RKO (cell line): ENCODE measurements around the gene INCENP.

Experiments
- DNase-seq: peaks from one replicate; pipeline ENCODE4 v3.0.0-alpha.2; 2016; ENCODE audit warnings: low spot score

Gene INCENP

GRCh38 chr11:62124186-62125113 is 639 bp downstream of the INCENP start:
- DNase-seq, result peak; percentile 89

GRCh38 chr11:62125316-62125715 is 1.5 kb downstream of the INCENP start:
- DNase-seq, result no peak

- no peak for DNase-seq
These were observed 2.1 kb downstream of the INCENP start for GRCh38 chr11:62125881-62126280.

- DNase-seq, result no peak
These were observed 3.6 kb downstream of the INCENP start for GRCh38 chr11:62127426-62127825.

- no peak for DNase-seq
These were observed 4.3 kb downstream of the INCENP start for GRCh38 chr11:62127941-62128770.

- DNase-seq, result no peak
These were observed 5.0 kb downstream of the INCENP start for GRCh38 chr11:62128835-62129234.

GRCh38 chr11:62129590-62130282 is 5.9 kb downstream of the INCENP start:
- no peak for DNase-seq

- no peak for DNase-seq
These were observed 6.7 kb downstream of the INCENP start for GRCh38 chr11:62130283-62131169.

GRCh38 chr11:62131170-62131464 is 7.3 kb downstream of the INCENP start:
- no peak for DNase-seq

GRCh38 chr11:62132191-62132590 is 8.4 kb downstream of the INCENP start:
- DNase-seq, result no peak

- DNase-seq, result no peak
These were observed 9.0 kb downstream of the INCENP start for GRCh38 chr11:62132689-62133293.

- DNase-seq, result no peak
These were observed 9.7 kb downstream of the INCENP start for GRCh38 chr11:62133328-62134065.

- no peak for DNase-seq
These were observed 13.6 kb downstream of the INCENP start for GRCh38 chr11:62137276-62137861.

GRCh38 chr11:62137881-62138629 is 14.2 kb downstream of the INCENP start:
- no peak for DNase-seq

- DNase-seq, result no peak
These were observed 15.0 kb downstream of the INCENP start for GRCh38 chr11:62138630-62139425.

GRCh38 chr11:62139526-62140303 is 15.9 kb downstream of the INCENP start:
- DNase-seq, result no peak

GRCh38 chr11:62140304-62141110 is 16.7 kb downstream of the INCENP start:
- DNase-seq, result no peak
